AG10803 (cell line): Measurements from ENCODE around the gene KRTAP2-1.
"Not testable (repeated sequence)": the region's sequence is repeated elsewhere in the genome, so short reads cannot be mapped to it uniquely, and the experiment has no call there.

Experiments
- DNase-seq: peaks from one replicate; pipeline ENCODE4 v3.0.0; 2010; ENCODE audit warnings: low read depth
- H3K4me3 ChIP-seq: 2 replicates; pipeline ENCODE4 v1.5.1; 2011; ENCODE audit warnings: mild to moderate bottlenecking, low read length, control low read depth
- TF ChIP-seq, protein P1 (sequence below): conservative IDR thresholded peaks from 2 replicates; pipeline ENCODE4 v1.5.1; 2011; ENCODE audit warnings: mild to moderate bottlenecking, low read length, control low read depth, inconsistent platforms

KRTAP2-1 gene

DNA sequence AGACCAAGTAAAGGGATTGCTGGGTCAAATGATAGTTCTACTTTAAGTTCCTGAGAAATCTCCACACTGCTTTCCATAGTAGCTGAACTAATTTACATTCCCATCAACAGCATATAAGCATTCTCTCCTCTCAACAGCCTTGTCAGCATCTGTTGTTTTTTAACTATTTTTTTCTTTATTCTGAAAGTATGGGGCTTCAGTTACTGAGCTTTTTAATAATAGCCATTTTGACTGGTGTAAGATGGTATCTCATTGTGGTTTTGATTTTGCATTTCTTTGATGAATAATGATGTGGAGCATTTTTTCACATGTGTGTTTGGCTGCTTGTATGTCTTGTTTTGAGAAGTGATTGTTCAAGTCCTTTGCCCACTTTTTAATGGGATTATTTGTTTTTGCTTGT is 5.5 kb upstream of the KRTAP2-1 start:
- H3K4me3 ChIP-seq, result no peak overlapping the region
- TF ChIP-seq, protein P1, sequence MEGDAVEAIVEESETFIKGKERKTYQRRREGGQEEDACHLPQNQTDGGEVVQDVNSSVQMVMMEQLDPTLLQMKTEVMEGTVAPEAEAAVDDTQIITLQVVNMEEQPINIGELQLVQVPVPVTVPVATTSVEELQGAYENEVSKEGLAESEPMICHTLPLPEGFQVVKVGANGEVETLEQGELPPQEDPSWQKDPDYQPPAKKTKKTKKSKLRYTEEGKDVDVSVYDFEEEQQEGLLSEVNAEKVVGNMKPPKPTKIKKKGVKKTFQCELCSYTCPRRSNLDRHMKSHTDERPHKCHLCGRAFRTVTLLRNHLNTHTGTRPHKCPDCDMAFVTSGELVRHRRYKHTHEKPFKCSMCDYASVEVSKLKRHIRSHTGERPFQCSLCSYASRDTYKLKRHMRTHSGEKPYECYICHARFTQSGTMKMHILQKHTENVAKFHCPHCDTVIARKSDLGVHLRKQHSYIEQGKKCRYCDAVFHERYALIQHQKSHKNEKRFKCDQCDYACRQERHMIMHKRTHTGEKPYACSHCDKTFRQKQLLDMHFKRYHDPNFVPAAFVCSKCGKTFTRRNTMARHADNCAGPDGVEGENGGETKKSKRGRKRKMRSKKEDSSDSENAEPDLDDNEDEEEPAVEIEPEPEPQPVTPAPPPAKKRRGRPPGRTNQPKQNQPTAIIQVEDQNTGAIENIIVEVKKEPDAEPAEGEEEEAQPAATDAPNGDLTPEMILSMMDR, result no peak
- peak; percentile 87 for DNase-seq

DNA sequence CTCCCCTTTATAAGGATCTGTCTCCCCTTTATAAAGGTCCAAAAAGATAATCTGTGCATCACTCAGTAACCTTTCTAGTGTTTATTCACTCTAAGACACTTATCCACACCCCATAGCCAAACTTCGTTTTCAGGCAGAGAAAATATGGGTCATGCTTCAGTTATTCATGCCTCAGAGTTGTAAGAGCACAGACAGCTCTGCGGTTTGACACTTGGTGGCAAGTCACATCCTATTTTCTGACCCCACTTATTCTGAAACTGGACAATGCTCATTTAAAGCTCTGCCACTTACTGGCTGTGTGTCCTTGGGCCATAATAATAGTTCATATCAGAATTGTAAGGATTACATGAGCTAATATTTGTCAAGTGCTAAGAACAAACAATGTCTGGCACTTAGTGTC is 2.0 kb upstream of the KRTAP2-1 start:
- H3K4me3 ChIP-seq, result no peak overlapping the region
- peak; percentile 85 for DNase-seq
- TF ChIP-seq, protein P1, result no peak

DNA sequence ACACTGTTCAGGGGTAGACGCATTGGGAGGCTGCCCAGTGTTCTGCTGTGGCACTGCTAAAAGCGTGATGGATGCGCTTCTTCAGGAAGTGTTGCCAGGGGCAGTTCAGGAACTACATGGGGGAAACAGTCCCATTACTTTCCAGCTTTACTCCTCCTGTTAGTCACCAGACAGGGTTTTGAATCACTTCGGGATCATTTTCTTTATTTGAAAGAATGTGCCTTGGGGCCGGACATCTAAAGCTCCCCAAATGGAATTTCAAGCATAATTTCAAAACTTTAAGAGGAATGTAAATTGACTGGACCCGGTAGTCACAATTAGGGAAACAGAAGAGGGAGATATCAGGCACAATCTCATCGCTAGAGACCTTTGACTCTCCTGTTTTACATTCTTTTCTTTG is 1.3 kb upstream of the KRTAP2-1 start:
- TF ChIP-seq, protein P1, result no peak
- H3K4me3 ChIP-seq, result no peak overlapping the region
- peak; percentile 80 for DNase-seq

DNA sequence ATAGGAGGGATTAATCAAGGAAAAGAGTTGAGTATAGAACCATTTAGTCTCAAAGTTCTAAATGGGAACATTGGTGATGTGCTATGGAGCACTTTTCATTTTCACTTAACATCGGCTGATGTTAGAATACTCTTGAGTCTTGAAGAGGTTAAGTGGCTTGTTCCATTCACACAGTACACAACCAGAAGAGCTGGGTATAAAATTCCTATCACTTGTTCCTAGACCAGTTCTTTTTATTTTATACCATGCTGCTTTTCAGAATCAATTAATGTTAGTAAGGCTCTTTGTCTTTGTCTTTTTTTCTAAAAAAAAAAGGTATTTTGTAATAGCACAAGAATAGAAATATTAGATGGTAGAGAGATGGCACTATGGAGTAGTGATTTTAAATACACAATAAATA is 4.2 kb downstream of the KRTAP2-1 start:
- no peak overlapping the region for H3K4me3 ChIP-seq
- DNase-seq, result no peak
- TF ChIP-seq, protein P1, result no peak

DNA sequence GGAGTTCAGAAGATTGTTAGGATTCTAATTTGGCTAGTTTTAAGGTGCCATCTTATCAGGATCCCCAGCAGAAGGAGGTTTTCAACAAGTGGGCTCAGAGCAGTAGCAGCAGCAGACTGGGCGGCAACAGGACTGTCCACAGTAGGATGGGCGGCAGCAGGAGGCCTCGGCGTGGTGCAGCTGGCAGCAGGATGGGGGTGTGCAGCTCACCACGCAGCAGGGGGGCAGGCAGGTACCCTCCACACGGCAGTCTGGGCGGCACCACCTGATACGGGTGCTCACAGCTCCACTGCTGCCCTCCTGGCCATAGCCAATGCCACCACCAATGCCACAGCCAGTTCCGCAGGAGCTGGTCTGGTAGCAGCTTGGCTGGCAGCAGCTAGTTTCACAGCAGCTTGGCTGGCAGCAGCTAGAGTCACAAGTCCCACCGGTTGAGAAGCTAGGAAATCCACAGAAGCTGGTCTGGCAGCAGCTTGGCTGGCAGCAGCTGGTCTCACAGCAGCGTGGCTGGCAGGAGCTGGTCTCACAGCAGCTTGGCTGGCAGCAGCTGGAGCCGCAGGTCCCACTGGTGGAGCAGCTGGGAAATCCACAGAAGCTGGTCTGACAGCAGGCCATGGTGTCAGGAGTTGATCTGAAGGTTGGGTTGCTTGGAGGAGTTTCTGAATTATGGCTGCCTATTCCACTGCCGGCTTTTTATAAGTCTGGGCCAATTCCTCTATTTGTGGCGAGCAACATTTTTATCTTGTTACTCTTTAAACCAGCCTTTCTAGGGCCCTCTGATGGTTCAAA is 6.1 kb downstream of the KRTAP2-1 start, which contains the start of gene KRTAP1-1:
Gene KRTAP1-1, minus strand, starts transcription at position 668 of the 789 bp plus-strand sequence. Its CDS starts 53 bp downstream, at position 615.
- DNase-seq, result peak; percentile 65
- H3K4me3 ChIP-seq, result not testable (repeated sequence)
- TF ChIP-seq, protein P1, result peak; percentile 36

DNA sequence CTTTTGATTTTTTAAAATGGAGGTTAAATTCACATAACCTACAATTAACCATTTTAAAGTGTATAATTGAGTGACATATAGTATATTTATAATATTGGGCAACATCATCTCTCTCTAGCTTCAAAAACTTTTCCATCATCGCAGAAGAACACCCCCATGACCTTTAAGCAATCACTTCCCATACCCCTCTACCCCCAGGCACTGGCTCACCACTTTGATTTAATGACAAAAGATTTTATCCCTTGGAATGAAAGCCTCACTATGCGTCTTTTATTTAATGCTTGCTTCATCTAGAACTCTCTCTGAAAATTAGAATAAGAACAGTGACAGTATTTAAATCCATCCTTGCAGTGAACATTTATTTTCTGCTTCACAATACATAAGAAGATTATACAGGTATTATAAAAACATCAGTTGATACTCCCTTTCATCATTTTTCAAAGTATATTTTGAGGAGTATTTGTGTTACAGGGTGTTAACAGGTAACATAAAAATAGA is 9.2 kb downstream of the KRTAP2-1 start:
- TF ChIP-seq, protein P1, result no peak

DNA sequence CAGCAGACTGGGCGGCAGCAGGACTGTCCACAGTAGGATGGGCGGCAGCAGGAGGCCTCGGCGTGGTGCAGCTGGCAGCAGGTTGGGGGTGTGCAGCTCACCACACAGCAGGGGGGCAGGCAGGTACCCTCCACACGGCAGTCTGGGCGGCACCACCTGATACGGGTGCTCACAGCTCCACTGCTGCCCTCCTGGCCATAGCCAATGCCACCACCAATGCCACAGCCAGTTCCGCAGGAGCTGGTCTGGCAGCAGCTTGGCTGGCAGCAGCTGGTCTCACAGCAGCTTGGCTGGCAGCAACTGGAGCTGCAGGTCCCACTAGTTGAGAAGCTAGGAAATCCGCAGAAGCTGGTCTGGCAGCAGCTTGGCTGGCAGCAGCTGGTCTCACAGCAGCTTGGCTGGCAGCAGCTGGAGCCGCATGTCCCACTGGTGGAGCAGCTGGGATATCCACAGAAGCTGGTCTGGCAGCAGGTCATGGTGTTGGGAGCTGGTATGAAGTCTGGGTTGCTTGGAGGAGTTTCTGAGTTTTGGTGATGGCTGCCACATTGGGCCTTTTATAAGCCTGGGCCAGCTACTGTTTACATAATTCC is 12.7 kb downstream of the KRTAP2-1 start, which contains the start of gene KRTAP1-3:
Gene KRTAP1-3, minus strand, starts transcription at position 529 of the 590 bp plus-strand sequence. Its CDS starts 53 bp downstream, at position 476.
- not testable (repeated sequence) for H3K4me3 ChIP-seq, DNase-seq

More for the DNA sequence above, 9.2 kb downstream of the KRTAP2-1 start:
- H3K4me3 ChIP-seq, result no peak overlapping the region
- no peak for DNase-seq
